Chondrocyte (in vitro differentiated cells): ENCODE results near the gene ADAMTS18. TPM values are rescaled to one million over a fixed set of nuclear protein-coding genes. Genes with fewer than 3 reads are reported as not detected.

Experiments
- DNase-seq: peaks from one replicate; pipeline ENCODE4 v3.0.0; 2021; ENCODE audit warnings: mixed read lengths, low spot score
- H3K27ac Mint-ChIP-seq: one replicate; pipeline ENCODE4 v1.8.0; 2021; ENCODE audit warnings: mild to moderate bottlenecking, moderate library complexity, mixed read lengths; ENCODE audit not compliant: unreplicated experiment
- H3K27me3 Mint-ChIP-seq: 2 replicates; pipeline ENCODE4 v1.8.0; 2021; ENCODE audit warnings: low read depth, mixed read lengths
- H3K36me3 Mint-ChIP-seq: 2 replicates; pipeline ENCODE4 v1.8.0; 2021; ENCODE audit warnings: low read depth, mixed read lengths
- H3K4me1 Mint-ChIP-seq: 2 replicates; pipeline ENCODE4 v1.8.0; 2021; ENCODE audit warnings: low read depth, mild to moderate bottlenecking, mixed read lengths
- H3K4me3 Mint-ChIP-seq: one replicate; pipeline ENCODE4 v1.8.0; 2021; ENCODE audit warnings: mild to moderate bottlenecking, moderate library complexity, mixed read lengths; ENCODE audit not compliant: unreplicated experiment
- H3K9me3 Mint-ChIP-seq: 2 replicates; pipeline ENCODE4 v1.8.0; 2021; ENCODE audit warnings: low read depth, mixed read lengths
- CTCF ChIP-seq: fragments of 200-600 bp; sonication (generic); IDR thresholded peaks from 2 replicates; pipeline ENCODE4 v1.5.0; 2021; ENCODE audit warnings: antibody characterized with exemption, mild to moderate bottlenecking, moderate library complexity
- total RNA-seq: library from RNA; stranded (reverse); gene quantifications from 3 replicates; pipeline ENCODE4 v1.2.1, GENCODE V29; 2021

The ADAMTS18 gene
- total RNA-seq, 1 donor from 2014 or later: not detected

DNA sequence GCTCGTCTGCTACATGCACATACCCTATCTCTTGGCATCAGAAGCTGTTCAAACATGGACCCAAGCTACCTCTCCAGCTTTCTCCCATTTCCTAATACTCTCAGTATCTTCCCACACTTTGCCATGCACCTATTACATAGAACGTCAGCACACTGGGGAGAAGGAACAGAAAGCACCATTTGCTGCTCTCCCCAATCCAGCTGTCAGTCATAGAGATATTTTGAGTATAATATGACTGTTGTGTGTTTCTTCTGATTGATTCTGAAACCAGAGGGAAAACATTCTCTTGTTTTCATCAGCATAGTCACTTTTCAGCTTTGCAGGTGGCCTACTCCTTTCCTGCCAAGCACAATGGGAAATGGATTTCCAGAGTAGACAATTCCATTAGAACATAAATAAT is 107.1 kb downstream of the ADAMTS18 start:
- peaks cover 39% of the 10 kb centered on the region for H3K27me3 Mint-ChIP-seq
- no peak for TF ChIP-seq CTCF
- no peak for DNase-seq
- H3K27ac Mint-ChIP-seq: no peak overlapping the region
- peaks cover 1% of the 10 kb centered on the region for H3K4me1 Mint-ChIP-seq
- H3K36me3 Mint-ChIP-seq: no peaks in the 10 kb centered on the region
- no peaks in the 10 kb centered on the region for H3K9me3 Mint-ChIP-seq
- no peak overlapping the region for H3K4me3 Mint-ChIP-seq

- no peak for DNase-seq
- TF ChIP-seq CTCF: no peak
- Mint-ChIP-seq H3K4me1 (no peaks in the 10 kb centered on the region), H3K36me3 (no peaks in the 10 kb centered on the region), H3K27ac (no peak overlapping the region), H3K27me3 (peaks cover 30% of the 10 kb centered on the region), H3K9me3 (no peaks in the 10 kb centered on the region), H3K4me3 (no peak overlapping the region)
These were observed 110.1 kb downstream of the ADAMTS18 start for GRCh38 chr16:77324729-77325128.

DNA sequence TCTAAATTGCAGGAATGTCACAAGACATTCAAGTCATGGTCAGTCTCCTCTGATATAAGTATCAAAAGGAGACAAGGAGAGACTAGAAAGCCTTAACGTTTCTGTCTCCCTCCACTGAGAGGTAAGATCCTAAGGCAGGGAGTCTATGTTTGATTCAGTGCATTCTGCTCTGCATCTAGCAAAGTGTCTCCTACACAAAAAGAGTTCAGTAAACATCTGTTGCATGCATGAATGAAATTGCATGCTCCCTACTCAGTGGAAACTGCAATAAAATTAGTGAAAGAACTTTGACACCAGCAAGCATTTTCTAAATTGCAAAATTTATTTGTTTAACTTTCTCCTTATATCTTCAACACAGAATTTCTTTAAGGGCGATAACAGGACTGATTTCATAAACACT is 111.1 kb downstream of the ADAMTS18 start:
- H3K27ac Mint-ChIP-seq: no peak overlapping the region
- no peak for TF ChIP-seq CTCF
- DNase-seq: no peak
- no peaks in the 10 kb centered on the region for H3K36me3 Mint-ChIP-seq
- no peaks in the 10 kb centered on the region for H3K4me1 Mint-ChIP-seq
- no peak overlapping the region for H3K4me3 Mint-ChIP-seq
- no peaks in the 10 kb centered on the region for H3K9me3 Mint-ChIP-seq
- peaks cover 30% of the 10 kb centered on the region for H3K27me3 Mint-ChIP-seq

DNA sequence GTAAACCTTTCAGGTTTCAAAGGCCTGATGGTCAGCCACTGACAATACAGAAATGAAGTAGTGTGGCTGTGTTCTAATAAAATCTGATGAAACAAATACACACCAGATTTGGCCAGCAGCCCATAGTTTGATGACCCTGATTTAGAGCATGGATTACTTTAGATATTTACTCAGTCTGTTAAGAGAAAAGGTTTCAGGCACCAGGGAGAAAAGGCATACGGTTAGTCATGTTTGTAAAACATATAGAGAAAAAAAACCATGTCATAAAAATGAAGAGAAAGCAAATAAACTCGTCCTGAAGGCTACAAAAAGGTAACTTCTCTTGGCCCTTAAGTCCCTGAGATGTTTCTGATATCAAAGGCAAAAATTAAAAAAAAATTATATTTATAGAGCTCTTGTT is 112.1 kb downstream of the ADAMTS18 start:
- no peak overlapping the region for H3K27ac Mint-ChIP-seq
- H3K4me3 Mint-ChIP-seq: no peak overlapping the region
- TF ChIP-seq CTCF: no peak
- no peaks in the 10 kb centered on the region for H3K36me3 Mint-ChIP-seq
- no peak for DNase-seq
- H3K9me3 Mint-ChIP-seq: no peaks in the 10 kb centered on the region
- no peaks in the 10 kb centered on the region for H3K4me1 Mint-ChIP-seq
- H3K27me3 Mint-ChIP-seq: peaks cover 29% of the 10 kb centered on the region

- H3K9me3 Mint-ChIP-seq: no peaks in the 10 kb centered on the region
- H3K4me3 Mint-ChIP-seq: no peak overlapping the region
- no peaks in the 10 kb centered on the region for H3K4me1 Mint-ChIP-seq
- no peak overlapping the region for H3K27ac Mint-ChIP-seq
- no peaks in the 10 kb centered on the region for H3K36me3 Mint-ChIP-seq
- no peak for TF ChIP-seq CTCF
- peaks cover 4% of the 10 kb centered on the region for H3K27me3 Mint-ChIP-seq
- DNase-seq: no peak
These were observed 117.8 kb downstream of the ADAMTS18 start for GRCh38 chr16:77317059-77317458.
